Measurements from ENCODE around the gene MEGF11.

Gene MEGF11

DNA sequence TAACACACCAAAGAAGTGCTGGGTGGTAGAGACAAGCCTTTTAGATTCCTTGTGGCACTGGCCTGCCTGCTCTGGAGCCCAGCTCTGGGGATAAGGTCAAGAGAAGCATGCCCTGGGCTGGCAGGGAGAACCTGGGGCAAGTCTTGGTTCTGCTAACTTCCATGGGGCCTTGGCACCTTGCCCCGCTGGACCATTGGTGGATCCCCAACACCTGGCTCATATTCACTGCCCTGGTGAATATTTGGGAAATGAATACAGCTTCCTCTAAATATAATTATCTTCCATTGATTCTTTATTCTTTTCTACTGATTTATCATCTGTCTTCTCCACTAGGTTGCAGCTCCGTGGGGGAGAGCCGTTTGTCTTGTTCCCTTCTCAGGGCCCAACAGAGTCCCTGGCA lies 294.7 kb downstream of the MEGF11 start:
- Histone ChIP-seq H3K36me3 (no peaks in the 10 kb centered on the region), H3K27ac (no peak overlapping the region), H3K4me3 (no peak overlapping the region), H3K4me1 (no peaks in the 10 kb centered on the region), H3K9me3 (no peaks in the 10 kb centered on the region), H3K27me3 (peaks cover 0 to 16% of the 10 kb centered on the region in 2 donors)
- TF ChIP-seq, protein P1, sequence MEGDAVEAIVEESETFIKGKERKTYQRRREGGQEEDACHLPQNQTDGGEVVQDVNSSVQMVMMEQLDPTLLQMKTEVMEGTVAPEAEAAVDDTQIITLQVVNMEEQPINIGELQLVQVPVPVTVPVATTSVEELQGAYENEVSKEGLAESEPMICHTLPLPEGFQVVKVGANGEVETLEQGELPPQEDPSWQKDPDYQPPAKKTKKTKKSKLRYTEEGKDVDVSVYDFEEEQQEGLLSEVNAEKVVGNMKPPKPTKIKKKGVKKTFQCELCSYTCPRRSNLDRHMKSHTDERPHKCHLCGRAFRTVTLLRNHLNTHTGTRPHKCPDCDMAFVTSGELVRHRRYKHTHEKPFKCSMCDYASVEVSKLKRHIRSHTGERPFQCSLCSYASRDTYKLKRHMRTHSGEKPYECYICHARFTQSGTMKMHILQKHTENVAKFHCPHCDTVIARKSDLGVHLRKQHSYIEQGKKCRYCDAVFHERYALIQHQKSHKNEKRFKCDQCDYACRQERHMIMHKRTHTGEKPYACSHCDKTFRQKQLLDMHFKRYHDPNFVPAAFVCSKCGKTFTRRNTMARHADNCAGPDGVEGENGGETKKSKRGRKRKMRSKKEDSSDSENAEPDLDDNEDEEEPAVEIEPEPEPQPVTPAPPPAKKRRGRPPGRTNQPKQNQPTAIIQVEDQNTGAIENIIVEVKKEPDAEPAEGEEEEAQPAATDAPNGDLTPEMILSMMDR (IDR thresholded peaks at IDR 0.05) = no peak
- DNase-seq = no peak
- intact Hi-C loops (cut with DNase I; ENCODE audit: low total_unique reads) = no loop called here

DNA sequence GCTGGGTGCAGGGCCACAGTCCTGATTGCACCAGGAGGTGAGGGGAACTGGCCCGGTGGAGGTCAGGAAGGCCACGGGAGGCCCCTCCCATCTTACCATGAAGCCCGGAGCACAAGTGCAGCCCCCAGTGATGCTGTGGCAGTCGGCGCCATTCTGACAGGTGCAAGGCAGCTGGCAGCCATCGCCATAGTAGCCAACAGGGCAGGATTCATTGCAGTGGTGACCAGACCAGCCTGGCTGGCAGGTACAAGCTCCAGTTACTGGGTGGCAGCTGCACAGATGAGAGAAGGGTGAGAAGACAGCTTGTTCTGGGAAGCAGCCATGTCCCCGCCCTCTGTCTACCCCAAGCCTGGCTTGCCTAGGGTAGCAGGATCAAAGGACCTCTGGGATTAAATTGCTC lies 296.1 kb downstream of the MEGF11 start:
- TF ChIP-seq, protein P1 (IDR thresholded peaks at IDR 0.05) = no peak
- Histone ChIP-seq H3K27me3 (peaks cover 0 to 15% of the 10 kb centered on the region in 2 donors), H3K36me3 (no peaks in the 10 kb centered on the region), H3K4me3 (no peak overlapping the region), H3K27ac (no peak overlapping the region), H3K4me1 (no peaks in the 10 kb centered on the region), H3K9me3 (no peaks in the 10 kb centered on the region)
- intact Hi-C loops (cut with DNase I; ENCODE audit: low total_unique reads) = no loop called here
- DNase-seq = no peak

DNA sequence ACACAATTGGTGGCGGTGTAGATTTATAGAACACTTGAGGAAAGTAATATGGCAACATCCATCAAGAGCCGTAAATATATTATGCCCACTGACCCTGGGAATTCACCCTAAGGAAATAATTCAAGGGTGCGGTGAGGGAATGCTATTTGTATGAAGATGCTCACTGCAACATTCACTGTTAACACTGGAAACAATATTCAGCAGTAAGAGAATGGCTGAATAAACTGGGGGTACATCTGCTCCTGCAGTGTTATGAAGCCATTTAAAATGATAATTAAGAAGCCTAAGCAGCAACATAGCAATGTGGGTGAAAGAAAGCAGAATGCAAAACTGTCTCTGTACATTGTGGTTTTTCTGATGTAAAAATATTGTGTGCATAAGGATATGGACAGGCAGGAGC lies 296.7 kb downstream of the MEGF11 start:
- H3K36me3 ChIP-seq = no peaks in the 10 kb centered on the region
- no peak for DNase-seq
- H3K4me3 ChIP-seq = no peak overlapping the region
- H3K27me3 ChIP-seq = peaks cover 0 to 14% of the 10 kb centered on the region in 2 donors
- intact Hi-C loops (cut with DNase I; ENCODE audit: low total_unique reads) = no loop called here
- H3K27ac ChIP-seq = no peak overlapping the region
- H3K4me1 ChIP-seq = no peaks in the 10 kb centered on the region
- TF ChIP-seq, protein P1 (IDR thresholded peaks at IDR 0.05) = no peak
- H3K9me3 ChIP-seq = no peaks in the 10 kb centered on the region

DNA sequence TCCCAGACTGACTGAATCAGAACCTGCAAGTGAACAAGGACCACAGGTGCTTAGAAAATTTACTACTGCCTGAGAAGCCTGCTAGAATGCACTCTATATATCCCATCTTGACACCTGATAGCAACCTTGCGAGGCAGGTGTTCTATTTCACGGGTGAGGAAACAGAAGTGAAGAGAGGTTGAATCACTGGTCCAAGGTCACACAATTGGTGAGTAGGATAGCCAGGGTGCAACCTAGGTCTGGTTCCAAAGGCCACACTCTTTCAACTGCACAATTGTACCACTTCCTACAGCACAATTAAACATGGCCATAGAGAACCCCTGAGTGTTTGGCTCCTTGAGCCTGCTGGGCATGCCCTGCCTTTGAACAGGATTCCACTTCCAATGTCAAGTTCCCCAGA lies 297.2 kb downstream of the MEGF11 start:
- Histone ChIP-seq H3K36me3 (no peaks in the 10 kb centered on the region), H3K9me3 (no peaks in the 10 kb centered on the region), H3K27me3 (peaks cover 0 to 14% of the 10 kb centered on the region in 2 donors), H3K4me3 (no peak overlapping the region), H3K27ac (no peak overlapping the region), H3K4me1 (no peaks in the 10 kb centered on the region)
- TF ChIP-seq, protein P1 (IDR thresholded peaks at IDR 0.05) = no peak
- intact Hi-C loops (cut with DNase I; ENCODE audit: low total_unique reads) = no loop called here
- no peak for DNase-seq

DNA sequence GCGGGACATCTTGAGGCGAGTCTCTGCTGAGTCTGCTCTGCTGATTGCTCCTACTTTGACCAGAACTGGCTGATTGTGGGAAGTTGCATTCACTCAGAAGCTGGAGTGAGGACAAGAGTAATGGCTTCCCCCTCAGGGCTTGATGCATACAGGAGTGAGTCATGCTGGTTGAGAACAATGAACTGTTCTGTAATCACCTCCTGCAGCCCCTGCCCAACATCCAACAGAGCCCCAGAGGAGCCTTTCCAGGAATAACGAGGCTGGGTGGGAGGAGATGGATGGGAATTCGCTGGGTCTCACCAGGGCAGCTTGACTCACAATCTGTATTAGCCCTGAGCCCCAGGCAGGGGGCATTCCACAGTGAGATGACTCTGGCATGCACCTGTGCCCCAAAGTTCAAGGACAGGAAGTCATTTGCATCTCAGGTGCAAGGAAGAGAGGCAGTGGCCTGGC lies 299.2 kb downstream of the MEGF11 start:
- Histone ChIP-seq H3K9me3 (no peaks in the 10 kb centered on the region), H3K4me1 (no peaks in the 10 kb centered on the region), H3K4me3 (no peak overlapping the region), H3K36me3 (no peaks in the 10 kb centered on the region), H3K27me3 (peaks cover 0 to 14% of the 10 kb centered on the region in 2 donors), H3K27ac (no peak overlapping the region)
- TF ChIP-seq, protein P1 (IDR thresholded peaks at IDR 0.05) = no peak
- no peak for DNase-seq
- intact Hi-C loops (cut with DNase I; ENCODE audit: low total_unique reads) = no loop called here

DNA sequence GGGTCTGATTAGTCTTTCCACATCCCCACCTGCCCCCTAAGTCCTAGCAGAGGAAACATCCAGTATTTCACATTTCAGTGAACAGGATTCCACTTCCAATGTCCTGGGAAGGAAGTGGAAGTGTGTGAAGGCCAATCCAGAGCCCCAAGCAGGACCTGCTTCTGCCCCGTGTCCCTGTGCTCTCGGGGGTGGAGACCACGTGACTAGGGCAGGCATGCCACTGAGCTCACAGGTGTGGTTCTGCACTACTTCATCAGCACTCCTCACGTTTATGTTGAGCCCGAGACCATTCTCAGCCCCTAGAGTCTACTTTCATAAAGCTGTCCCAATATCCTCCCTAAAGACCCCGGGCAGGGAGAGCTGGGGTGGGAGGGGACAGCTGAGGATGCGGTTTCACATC lies 299.9 kb downstream of the MEGF11 start:
- intact Hi-C loops (cut with DNase I; ENCODE audit: low total_unique reads) = no loop called here
- no peak for DNase-seq
- Histone ChIP-seq H3K4me3 (no peak overlapping the region), H3K27ac (no peak overlapping the region), H3K36me3 (no peaks in the 10 kb centered on the region), H3K27me3 (peaks cover 0 to 14% of the 10 kb centered on the region in 2 donors), H3K9me3 (no peaks in the 10 kb centered on the region), H3K4me1 (no peaks in the 10 kb centered on the region)
- TF ChIP-seq, protein P1 (IDR thresholded peaks at IDR 0.05) = no peak

Measured in tibial artery (tissue), 4 donors.